ENCODE data around the gene HYAL2.

Gene HYAL2

DNA sequence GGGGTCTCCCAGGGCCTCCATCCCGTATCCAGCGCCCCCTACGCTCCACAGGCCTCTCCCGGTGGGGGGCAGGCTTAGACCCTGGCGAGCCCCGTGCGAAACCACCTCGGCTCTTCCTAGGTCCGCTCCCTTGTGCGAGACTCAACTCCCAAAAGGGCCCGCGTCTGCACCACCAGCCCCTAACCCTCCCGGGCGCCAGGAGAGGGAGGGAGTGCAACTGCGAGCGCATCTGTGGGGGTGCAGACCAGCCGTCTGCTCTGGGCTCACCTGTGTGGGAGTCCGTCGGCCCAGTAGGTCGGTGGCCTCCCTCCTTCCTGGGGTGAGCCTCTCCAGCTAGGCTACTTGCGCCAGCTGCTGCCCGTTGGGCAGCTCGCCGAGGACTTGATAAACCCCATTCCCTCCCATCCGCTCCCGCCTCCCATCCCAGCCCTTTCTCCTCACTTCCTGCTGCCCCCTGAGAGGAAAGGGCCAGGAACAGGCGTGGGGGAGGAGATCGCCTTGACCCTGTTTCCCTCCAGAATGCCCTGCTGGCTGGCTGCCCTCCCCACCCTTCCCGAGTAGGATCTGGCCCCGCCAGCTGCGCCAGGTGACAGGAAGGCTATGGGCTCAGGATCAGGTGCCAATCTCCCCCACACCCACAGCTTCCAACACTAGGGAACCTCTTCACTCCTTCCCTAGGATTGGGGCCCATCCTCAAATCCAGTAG, at the start of gene HYAL2:
Gene HYAL2, minus strand, starts transcription at position 360 of the 706 bp plus-strand sequence. CDS start 2,256 bp downstream, outside the sequence.
- TF ChIP-seq, protein P1, sequence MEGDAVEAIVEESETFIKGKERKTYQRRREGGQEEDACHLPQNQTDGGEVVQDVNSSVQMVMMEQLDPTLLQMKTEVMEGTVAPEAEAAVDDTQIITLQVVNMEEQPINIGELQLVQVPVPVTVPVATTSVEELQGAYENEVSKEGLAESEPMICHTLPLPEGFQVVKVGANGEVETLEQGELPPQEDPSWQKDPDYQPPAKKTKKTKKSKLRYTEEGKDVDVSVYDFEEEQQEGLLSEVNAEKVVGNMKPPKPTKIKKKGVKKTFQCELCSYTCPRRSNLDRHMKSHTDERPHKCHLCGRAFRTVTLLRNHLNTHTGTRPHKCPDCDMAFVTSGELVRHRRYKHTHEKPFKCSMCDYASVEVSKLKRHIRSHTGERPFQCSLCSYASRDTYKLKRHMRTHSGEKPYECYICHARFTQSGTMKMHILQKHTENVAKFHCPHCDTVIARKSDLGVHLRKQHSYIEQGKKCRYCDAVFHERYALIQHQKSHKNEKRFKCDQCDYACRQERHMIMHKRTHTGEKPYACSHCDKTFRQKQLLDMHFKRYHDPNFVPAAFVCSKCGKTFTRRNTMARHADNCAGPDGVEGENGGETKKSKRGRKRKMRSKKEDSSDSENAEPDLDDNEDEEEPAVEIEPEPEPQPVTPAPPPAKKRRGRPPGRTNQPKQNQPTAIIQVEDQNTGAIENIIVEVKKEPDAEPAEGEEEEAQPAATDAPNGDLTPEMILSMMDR (IDR thresholded peaks at IDR 0.05), result no peak
- peaks cover 0 to 68% (median 41%) of the 10 kb centered on the region in 4 donors for H3K4me1 ChIP-seq
- no peaks in the 10 kb centered on the region for H3K27me3 ChIP-seq
- H3K4me3 ChIP-seq, result peak within 1 kb of the TSS; percentile 70 to 89
- peak within 1 kb of the TSS; percentile 93 for H3K27ac ChIP-seq
- H3K36me3 ChIP-seq, result peaks cover 7 to 36% (median 24%) of the 10 kb centered on the region in 3 donors
- no peaks in the 10 kb centered on the region for H3K9me3 ChIP-seq
- intact Hi-C loops (cut with DNase I; ENCODE audit: low total_unique reads), result no loop called here
- peak in 1 of 2 donors; percentile 77 for DNase-seq

DNA sequence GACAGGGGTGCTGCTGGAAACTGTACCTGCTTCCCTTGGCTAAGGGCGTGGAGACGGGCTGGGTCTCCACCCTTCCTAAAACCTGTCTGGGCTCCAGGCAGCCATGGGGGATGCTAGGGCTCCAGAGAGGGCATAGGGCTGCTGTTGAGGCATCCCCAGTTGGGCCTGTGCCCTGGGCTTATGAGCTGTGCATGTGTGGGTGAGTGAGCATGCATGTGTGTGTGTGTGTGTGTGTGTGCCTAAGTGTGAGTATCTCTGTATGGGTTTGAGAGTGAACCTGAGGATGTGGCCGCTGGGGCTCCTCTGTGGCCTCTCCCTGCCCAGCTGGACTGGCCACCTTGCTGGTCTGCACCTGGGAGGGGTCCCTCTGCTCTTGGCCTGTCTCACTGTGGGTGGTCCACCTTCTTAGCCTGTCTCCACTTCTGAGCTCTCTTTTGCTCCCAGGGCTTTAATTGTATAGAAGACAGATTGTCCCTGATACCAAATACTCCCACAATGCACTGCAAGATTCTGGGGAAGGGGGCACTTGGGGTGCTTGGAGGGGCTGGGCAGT, 48.7 kb upstream of the HYAL2 start:
- H3K4me1 ChIP-seq, result peaks cover 0 to 6% (median 0%) of the 10 kb centered on the region in 4 donors
- H3K36me3 ChIP-seq, result no peaks in the 10 kb centered on the region
- TF ChIP-seq, protein P1 (IDR thresholded peaks at IDR 0.05), result no peak
- no peak for DNase-seq
- intact Hi-C loops (cut with DNase I; ENCODE audit: low total_unique reads), result no loop called here
- H3K27me3 ChIP-seq, result peaks cover 0 to 39% of the 10 kb centered on the region in 2 donors
- H3K27ac ChIP-seq, result no peak overlapping the region
- no peaks in the 10 kb centered on the region for H3K9me3 ChIP-seq
- no peak overlapping the region for H3K4me3 ChIP-seq

- Histone ChIP-seq H3K27me3 (peaks cover 0 to 39% of the 10 kb centered on the region in 2 donors), H3K36me3 (no peaks in the 10 kb centered on the region), H3K27ac (no peak overlapping the region), H3K4me3 (no peak overlapping the region), H3K4me1 (peaks cover 0 to 12% (median under 1%) of the 10 kb centered on the region in 4 donors), H3K9me3 (no peaks in the 10 kb centered on the region)
- TF ChIP-seq, protein P1 (IDR thresholded peaks at IDR 0.05), result peak in 1 of 2 experiments; percentile 8
- no peak for DNase-seq
- intact Hi-C loops (cut with DNase I; ENCODE audit: low total_unique reads), result no loop called here
Measured at GRCh38 chr3:50370594-50370993, 48.0 kb upstream of the HYAL2 start.

DNA sequence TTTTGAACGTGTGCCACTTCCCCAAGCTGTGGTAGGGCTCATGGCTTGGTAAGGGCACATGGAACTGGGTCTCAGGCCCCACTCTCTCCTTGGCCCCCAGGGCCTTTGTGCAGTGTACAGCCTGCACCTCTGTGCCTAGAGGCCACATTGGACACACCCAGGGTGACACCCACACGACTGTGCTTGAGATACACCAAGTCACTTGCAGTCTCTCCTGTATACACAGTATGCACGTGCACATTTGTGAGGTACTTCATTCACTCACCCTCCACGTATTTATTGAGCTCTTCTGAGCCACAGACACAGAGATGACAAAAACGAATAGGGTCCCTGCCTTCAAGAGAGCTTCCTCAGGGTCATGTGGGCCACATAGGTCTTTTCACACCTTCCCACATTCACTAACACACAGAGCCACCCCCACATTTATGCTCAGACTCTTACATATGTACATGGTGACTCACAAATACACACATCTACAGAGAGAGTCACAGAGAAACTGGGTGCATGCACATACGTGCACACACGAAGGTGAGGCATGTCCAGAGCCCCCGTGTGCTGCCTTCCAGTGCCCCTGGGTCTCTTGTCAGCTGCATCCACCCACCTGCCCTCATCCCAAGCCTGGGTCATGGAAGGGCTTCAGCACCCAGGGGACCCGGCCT, 46.6 kb upstream of the HYAL2 start:
- Histone ChIP-seq H3K9me3 (no peaks in the 10 kb centered on the region), H3K27me3 (peaks cover 0 to 39% of the 10 kb centered on the region in 2 donors), H3K36me3 (no peaks in the 10 kb centered on the region), H3K4me1 (peaks cover 3 to 25% (median 9%) of the 10 kb centered on the region in 4 donors), H3K4me3 (no peak overlapping the region), H3K27ac (no peak overlapping the region)
- TF ChIP-seq, protein P1 (IDR thresholded peaks at IDR 0.05), result no peak
- DNase-seq, result no peak
- intact Hi-C loops (cut with DNase I; ENCODE audit: low total_unique reads), result no loop called here

- Histone ChIP-seq H3K9me3 (no peaks in the 10 kb centered on the region), H3K27me3 (peaks cover 0 to 14% of the 10 kb centered on the region in 2 donors), H3K4me3 (peak overlapping the region; percentile 60 to 70), H3K27ac (no peak overlapping the region), H3K36me3 (no peaks in the 10 kb centered on the region), H3K4me1 (peaks cover 3 to 28% (median 9%) of the 10 kb centered on the region in 4 donors)
- no peak for DNase-seq
- TF ChIP-seq, protein P1 (IDR thresholded peaks at IDR 0.05), result no peak
- intact Hi-C loops (cut with DNase I; ENCODE audit: low total_unique reads), result no loop called here
Measured at GRCh38 chr3:50365842-50366220, 43.3 kb upstream of the HYAL2 start.

All from tibial artery (tissue), 4 donors.